Measurements from ENCODE around the gene PHACTR4. TPM values are rescaled to one million over a fixed set of nuclear protein-coding genes. Genes with fewer than 3 reads are reported as not detected.

PHACTR4 gene
- total and polyA plus RNA-seq, 11 donors, result 13.6 to 30.5 (median 19.0) TPM

- DNase-seq, result no peak
- Histone ChIP-seq H3K36me3 (peaks cover 0 to 75% (median 62%) of the 10 kb centered on the region in 9 donors), H3K27ac (peak overlapping the region in 2 of 12 donors; percentile 13 to 94), H3K4me1 (peaks cover 6 to 56% (median 34%) of the 10 kb centered on the region in 12 donors), H3K9me3 (no peaks in the 10 kb centered on the region), H3K4me3 (peak overlapping the region in 2 of 12 donors; percentile 2 to 84), H3K27me3 (no peaks in the 10 kb centered on the region)
- WGBS, 4 donors, result 73 to 85% (median 82%) methylated on average over 6 to 8 of the region's 8 CpGs
- intact Hi-C loops (cut with DNase I), result loop anchor here in 2 of 10 donors (5.0 to 10.0 kb wide), 2 partner anchors 75 to 262 kb away; no protein-coding TSS in a partner anchor
- no peak for ATAC-seq
- TF ChIP-seq CTCF (IDR thresholded peaks at IDR 0.05) (no peak), POLR2A (IDR thresholded peaks at IDR 0.05) (no peak)
Observed at GRCh38 chr1:28509705-28510272, 140.2 kb downstream of the PHACTR4 start.

- intact Hi-C loops (cut with DNase I), result no loop called here
- peak overlapping the region in 1 of 12 donors; percentile 84 for H3K4me3 ChIP-seq
- no peak for TF ChIP-seq POLR2A (IDR thresholded peaks at IDR 0.05)
- no peak for TF ChIP-seq CTCF (IDR thresholded peaks at IDR 0.05)
- H3K9me3 ChIP-seq, result no peaks in the 10 kb centered on the region
- ATAC-seq (no peak), DNase-seq (no peak)
- 71 to 75% (median 73%) methylated on average over 8 of the region's 8 CpGs for WGBS, 4 donors
- no peaks in the 10 kb centered on the region for H3K27me3 ChIP-seq
- H3K27ac ChIP-seq, result peak overlapping the region in 1 of 12 donors; percentile 94
- peaks cover 0 to 81% (median 65%) of the 10 kb centered on the region in 9 donors for H3K36me3 ChIP-seq
- H3K4me1 ChIP-seq, result peaks cover 6 to 51% (median 33%) of the 10 kb centered on the region in 12 donors
Observed at GRCh38 chr1:28510273-28510969, 140.9 kb downstream of the PHACTR4 start.

GRCh38 chr1:28510970-28511440 is 141.5 kb downstream of the PHACTR4 start:
- Histone ChIP-seq H3K27ac (peak overlapping the region in 1 of 12 donors; percentile 9), H3K4me1 (peaks cover 6 to 51% (median 33%) of the 10 kb centered on the region in 12 donors)
- ATAC-seq, result no peak

More at GRCh38 chr1:28510970-28511440, 141.5 kb downstream of the PHACTR4 start:
- Histone ChIP-seq H3K27me3 (no peaks in the 10 kb centered on the region), H3K4me3 (peak overlapping the region in 1 of 12 donors; percentile 84), H3K9me3 (no peaks in the 10 kb centered on the region), H3K36me3 (peaks cover 0 to 81% (median 65%) of the 10 kb centered on the region in 9 donors)
- intact Hi-C loops (cut with DNase I), result no loop called here
- WGBS, 4 donors, result 74 to 96% (median 93%) methylated on average over 2 of the region's 2 CpGs
- no peak for DNase-seq
- TF ChIP-seq POLR2A (IDR thresholded peaks at IDR 0.05), result no peak
- TF ChIP-seq CTCF (IDR thresholded peaks at IDR 0.05), result no peak
